Kidney (tissue), 14 donors: ENCODE measurements around the gene SCLT1. TPM values are rescaled to one million over a fixed set of nuclear protein-coding genes. Genes with fewer than 3 reads are reported as not detected.

Experiments used
- DNase-seq, 5 donors: peaks; one replicate each; pipeline ENCODE4 v3.0.0-alpha.2; 2013 to 2020
- FAIRE-seq: peaks from 2 replicates; lab custom pipeline; 2012; peaks lifted over from hg19 to GRCh38; lab: Jason Lieb, UNC
- H3K27ac ChIP-seq, 2 donors: one replicate each; pipeline ENCODE4 v1.7.0; 2013; ENCODE audit warnings: low read depth in 2 of 2, low read length in 2 of 2, inconsistent platforms in 1 of 2
- H3K27me3 ChIP-seq: one replicate; pipeline ENCODE4 v1.7.1; 2013; ENCODE audit warnings: low read length, inconsistent platforms; ENCODE audit not compliant: control insufficient read depth, insufficient read depth
- H3K36me3 ChIP-seq, 3 donors: one replicate each; pipeline versions ENCODE4 v1.7.0 to v1.7.1; 2013; ENCODE audit warnings: low read length in 3 of 3, control low read depth in 1 of 3, inconsistent platforms in 1 of 3; ENCODE audit not compliant: insufficient read depth in 3 of 3, control insufficient read depth in 2 of 3
- H3K4me1 ChIP-seq, 3 donors: one replicate each; pipeline versions ENCODE4 v1.7.0 to v1.7.1; 2013; ENCODE audit warnings: low read length in 3 of 3, inconsistent platforms in 1 of 3, low read depth in 1 of 3; ENCODE audit not compliant: control insufficient read depth in 2 of 3, insufficient read depth in 2 of 3
- H3K4me3 ChIP-seq, 3 donors: one replicate each; pipeline versions ENCODE4 v1.7.0 to v1.8.1; 2013; ENCODE audit warnings: low read length in 3 of 3, control low read depth in 1 of 3, inconsistent platforms in 1 of 3
- H3K9ac ChIP-seq, 3 donors: one replicate each; pipeline versions ENCODE4 v1.7.0 to v1.7.1; 2013; ENCODE audit warnings: low read length in 3 of 3, control low read depth in 1 of 3, inconsistent platforms in 1 of 3
- H3K9me3 ChIP-seq, 3 donors: one replicate each; pipeline versions ENCODE4 v1.7.0 to v1.7.1; 2013; ENCODE audit warnings: low read length in 3 of 3, control low read depth in 1 of 3, inconsistent platforms in 1 of 3; ENCODE audit not compliant: control insufficient read depth in 2 of 3, insufficient read depth in 1 of 3
- CTCF ChIP-seq: IDR thresholded peaks from 3 replicates; pipeline ENCODE4 v1.5.1; 2012; ENCODE audit warnings: mild to moderate bottlenecking, moderate library complexity, borderline replicate concordance; ENCODE audit not compliant: insufficient read depth; ENCODE audit errors: extremely low read depth
- intact Hi-C: fragments of 100-400 bp; cut with DNase I; formaldehyde crosslinking; loops from one replicate; pipeline ENCODE4 v1.11.1; 2022
- polyA plus RNA-seq: library from polyadenylated mRNA; stranded (reverse); fragments of 350-450 nt; fragmentation: Illumina TruSeq; extraction: RNeasy Lipid Tissue Mini Kit (QIAGEN cat#74804); gene quantifications from one replicate; pipeline ENCODE4 v1.2.3, GENCODE V29; 2014; ENCODE audit warnings: low read depth, low replicate concordance; ENCODE audit not compliant: insufficient read depth
- total RNA-seq: library from RNA; stranded (reverse); fragmentation: NEBNext Ultra II Directional; extraction: Animal tissue kit (Norgen Biotek cat#: 25700); gene quantifications from one replicate; pipeline ENCODE4 v1.2.1, GENCODE V29; 2021
- donor health status: control.
- donor health status: control.
- donor health status: control.
- donor health status: control.
- donor health status: control.
- donor health status: DM: yes; HTN: yes; CAD: no.
- donor health status: Normal renal cell carcinoma (clear cell type).

The SCLT1 gene
- total and polyA plus RNA-seq, 2 donors from 2014 or later: 3.0 to 16.0 TPM

DNA sequence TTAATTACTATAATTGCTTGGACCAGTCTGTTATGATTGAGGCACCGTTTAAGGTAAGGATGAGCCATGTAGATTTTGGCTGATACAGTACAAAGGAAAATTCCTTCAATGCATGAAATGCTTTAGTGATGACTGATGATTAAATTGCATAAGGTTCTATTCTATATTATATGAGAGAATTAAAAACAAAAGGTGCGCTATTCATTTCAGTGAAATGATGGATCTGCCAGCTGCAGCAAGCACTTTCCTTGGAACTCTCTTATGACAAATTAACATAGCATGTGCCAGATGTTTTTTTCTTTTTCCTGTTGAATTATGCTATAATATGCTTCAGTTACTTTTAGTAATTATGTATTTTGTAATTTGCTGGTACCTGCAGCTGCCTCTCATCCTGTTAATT, 185.4 kb downstream of the SCLT1 start:
- TF ChIP-seq CTCF: no peak
- Histone ChIP-seq H3K4me1 (no peaks in the 10 kb centered on the region), H3K27ac (no peak overlapping the region), H3K9me3 (no peaks in the 10 kb centered on the region), H3K36me3 (no peaks in the 10 kb centered on the region), H3K4me3 (no peak overlapping the region), H3K9ac (no peak overlapping the region), H3K27me3 (no peaks in the 10 kb centered on the region)
- FAIRE-seq: no peak
- intact Hi-C loops: no loop called here
- no peak for DNase-seq

DNA sequence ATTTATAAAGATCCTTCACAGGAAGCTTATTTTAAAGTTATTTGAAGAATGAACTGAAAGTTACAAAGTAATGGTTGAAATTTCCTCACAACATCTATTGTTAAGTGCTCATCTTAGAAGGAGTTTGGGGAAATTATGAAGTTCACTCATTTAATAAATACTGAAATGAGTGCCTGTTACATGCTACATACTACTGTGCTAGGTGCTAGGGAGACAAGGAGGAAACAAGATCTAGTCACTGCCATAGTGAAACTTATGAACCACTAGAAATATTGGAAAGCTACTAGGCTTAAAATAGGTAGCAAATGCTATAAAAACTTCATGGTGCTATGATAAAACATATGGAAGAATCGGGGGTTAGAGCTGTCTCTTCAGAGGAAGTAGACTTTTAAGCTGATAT, 186.8 kb downstream of the SCLT1 start:
- Histone ChIP-seq H3K36me3 (no peaks in the 10 kb centered on the region), H3K27ac (no peak overlapping the region)
- no peak for FAIRE-seq

DNA sequence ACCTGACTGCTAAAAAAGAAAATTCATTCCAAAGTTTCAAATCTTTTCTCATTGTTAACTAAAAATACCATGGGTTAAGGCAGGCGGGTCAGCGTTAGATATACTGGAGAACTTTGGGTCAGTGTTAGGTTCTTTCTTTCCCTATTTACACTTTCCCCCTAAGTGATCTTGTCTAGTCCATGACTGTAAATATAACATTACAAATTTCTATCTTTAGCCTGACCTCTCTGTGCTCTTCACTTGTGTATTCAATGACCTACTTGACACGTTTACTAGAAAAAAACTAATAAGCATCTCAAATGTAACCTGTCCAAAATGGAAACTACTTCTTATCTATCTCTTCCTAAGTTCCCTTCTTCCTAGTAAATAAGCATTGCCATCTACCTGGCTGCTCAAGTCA, 188.5 kb downstream of the SCLT1 start:
- H3K27ac ChIP-seq: no peak overlapping the region
- DNase-seq: no peak
- no peak for FAIRE-seq
- no peak overlapping the region for H3K9ac ChIP-seq
- no peaks in the 10 kb centered on the region for H3K27me3 ChIP-seq
- H3K36me3 ChIP-seq: no peaks in the 10 kb centered on the region
- no peaks in the 10 kb centered on the region for H3K9me3 ChIP-seq
- TF ChIP-seq CTCF: no peak
- no peak overlapping the region for H3K4me3 ChIP-seq
- intact Hi-C loops: no loop called here
- no peaks in the 10 kb centered on the region for H3K4me1 ChIP-seq

More for the DNA sequence above, 186.8 kb downstream of the SCLT1 start:
- no peak for TF ChIP-seq CTCF
- H3K9ac ChIP-seq: no peak overlapping the region
- no peaks in the 10 kb centered on the region for H3K9me3 ChIP-seq
- intact Hi-C loops: no loop called here
- no peaks in the 10 kb centered on the region for H3K4me1 ChIP-seq
- H3K4me3 ChIP-seq: no peak overlapping the region
- no peaks in the 10 kb centered on the region for H3K27me3 ChIP-seq
- no peak for DNase-seq

GRCh38 chr4:128880662-128881061, 212.7 kb downstream of the SCLT1 start:
- no peak for TF ChIP-seq CTCF
- no peak overlapping the region for H3K4me3 ChIP-seq
- no peak for DNase-seq
- no peaks in the 10 kb centered on the region for H3K27me3 ChIP-seq
- H3K4me1 ChIP-seq: no peaks in the 10 kb centered on the region
- no peaks in the 10 kb centered on the region for H3K36me3 ChIP-seq
- no peaks in the 10 kb centered on the region for H3K9me3 ChIP-seq
- H3K27ac ChIP-seq: no peak overlapping the region
- intact Hi-C loops: no loop called here
- no peak for FAIRE-seq
- H3K9ac ChIP-seq: no peak overlapping the region
